Inferior parietal cortex (tissue), 1 donor: ENCODE results near the gene ENTPD6.
"Not testable (repeated sequence)": the region's sequence is repeated elsewhere in the genome, so short reads cannot be mapped to it uniquely, and the experiment has no call there.

ENCODE experiments used
- DNase-seq: peaks from one replicate; pipeline ENCODE4 v3.0.0-alpha.2; 2016; ENCODE audit errors: extremely low spot score

The ENTPD6 gene

DNA sequence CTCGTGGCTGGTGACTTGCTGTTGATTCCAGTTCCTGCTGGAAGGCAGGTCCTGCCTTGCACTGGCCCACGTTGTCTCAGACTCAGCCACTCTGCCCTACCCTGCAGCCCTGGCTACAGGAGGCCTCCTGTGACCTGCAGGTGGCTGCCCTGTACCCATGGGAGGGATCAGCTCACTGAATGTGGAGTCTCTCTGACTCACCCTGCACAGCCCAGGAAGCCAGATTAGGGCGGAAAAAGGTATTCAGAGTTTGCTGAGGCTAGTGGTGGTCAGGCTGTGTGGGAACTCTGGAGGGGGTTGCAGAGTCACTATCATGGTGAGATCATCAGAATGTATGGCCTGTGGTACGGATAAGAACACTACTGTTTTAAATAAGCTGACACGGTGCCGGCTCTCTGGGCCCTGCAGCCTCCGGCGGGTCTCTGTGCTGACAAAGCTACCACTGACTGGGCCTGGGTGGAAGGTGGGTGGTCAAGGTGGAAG is 27.7 kb downstream of the ENTPD6 start:
- no peak for DNase-seq

DNA sequence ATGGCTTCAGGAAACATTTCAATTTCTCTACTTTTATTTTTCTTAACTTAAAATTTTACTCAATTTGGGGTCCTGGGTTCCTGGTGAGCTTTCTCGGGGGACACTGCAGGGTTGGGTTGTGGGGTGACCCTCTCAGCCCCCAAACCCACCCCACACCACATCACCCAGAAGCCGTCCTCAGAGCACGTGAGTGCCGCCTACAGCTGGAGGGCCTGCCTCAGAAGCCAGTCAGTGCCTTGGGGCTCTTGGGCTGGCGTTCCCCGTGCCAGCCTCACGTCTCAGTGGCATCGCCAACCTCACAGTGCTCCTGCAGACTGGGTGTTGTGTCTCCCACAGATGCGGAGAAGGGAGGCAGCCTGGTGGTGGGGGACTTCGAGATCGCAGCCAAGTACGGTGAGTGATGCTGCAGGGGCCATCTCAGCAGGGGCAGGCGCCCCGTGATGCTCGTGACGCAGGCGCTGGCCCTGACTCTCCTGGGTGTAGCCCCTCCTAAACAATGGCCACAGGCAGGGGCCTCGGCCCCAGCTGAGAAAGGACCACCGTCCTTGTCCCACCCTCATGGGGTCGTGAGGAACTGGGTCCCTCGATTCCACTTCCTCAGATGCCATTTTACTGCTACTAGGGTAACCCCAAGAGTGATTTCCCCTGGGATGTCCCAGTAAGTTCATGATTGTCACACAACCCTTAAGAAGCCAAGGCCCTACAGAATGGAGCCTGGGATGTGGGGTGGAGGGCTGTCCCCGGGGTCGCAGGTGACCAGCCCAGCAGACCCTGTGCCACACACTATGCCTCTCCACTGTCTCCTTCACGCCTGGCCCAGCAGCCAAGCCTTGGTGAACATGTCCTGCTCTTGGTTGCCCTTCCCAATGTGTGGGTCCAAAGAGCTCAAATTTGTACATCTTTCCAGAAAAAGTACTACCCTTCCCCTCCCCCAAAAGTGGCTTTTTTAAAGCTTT is 28.5 kb downstream of the ENTPD6 start:
- no peak for DNase-seq

DNA sequence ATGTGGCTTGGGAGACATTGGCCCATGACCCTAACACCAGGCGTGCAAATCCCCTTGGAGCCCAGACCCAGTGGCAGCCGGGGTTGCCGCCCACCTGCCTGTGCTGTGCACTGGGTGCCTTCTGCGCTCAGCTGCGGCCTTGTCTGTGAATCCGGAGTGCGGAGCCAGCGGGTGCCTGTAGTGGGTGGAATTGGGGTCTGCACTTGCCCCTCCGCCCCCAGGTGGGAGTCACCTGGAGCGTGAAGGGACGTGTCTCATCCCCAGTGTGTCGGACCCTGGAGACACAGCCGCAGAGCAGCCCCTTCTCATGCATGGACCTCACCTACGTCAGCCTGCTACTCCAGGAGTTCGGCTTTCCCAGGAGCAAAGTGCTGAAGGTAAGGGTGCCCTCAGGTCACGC is 29.4 kb downstream of the ENTPD6 start:
- DNase-seq: no peak

DNA sequence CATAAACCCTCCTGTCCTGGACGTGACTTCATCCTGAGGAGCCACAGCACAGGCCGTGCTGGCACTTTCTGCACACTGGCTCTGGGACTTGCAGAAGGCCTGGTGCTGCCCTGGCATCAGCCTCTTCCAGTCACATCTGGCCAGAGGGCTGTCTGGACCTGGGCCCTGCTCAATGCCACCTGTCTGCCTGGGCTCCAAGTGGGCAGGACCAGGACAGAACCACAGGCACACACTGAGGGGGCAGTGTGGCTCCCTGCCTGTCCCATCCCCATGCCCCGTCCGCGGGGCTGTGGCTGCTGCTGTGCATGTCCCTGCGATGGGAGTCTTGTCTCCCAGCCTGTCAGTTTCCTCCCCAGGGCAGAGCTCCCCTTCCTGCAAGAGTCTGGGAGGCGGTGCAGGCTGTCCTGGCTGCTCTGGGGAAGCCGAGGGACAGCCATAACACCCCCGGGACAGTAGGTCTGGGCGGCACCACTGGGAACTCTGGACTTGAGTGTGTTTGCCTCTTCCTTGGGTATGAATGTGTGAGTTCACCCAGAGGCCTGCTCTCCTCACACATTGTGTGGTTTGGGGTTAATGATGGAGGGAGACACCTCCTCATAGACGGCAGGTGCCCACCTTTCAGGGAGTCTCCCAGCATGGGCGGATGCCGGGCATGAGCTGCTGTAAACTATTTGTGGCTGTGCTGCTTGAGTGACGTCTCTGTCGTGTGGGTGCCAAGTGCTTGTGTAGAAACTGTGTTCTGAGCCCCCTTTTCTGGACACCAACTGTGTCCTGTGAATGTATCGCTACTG is 30.3 kb downstream of the ENTPD6 start:
- DNase-seq: no peak

DNA sequence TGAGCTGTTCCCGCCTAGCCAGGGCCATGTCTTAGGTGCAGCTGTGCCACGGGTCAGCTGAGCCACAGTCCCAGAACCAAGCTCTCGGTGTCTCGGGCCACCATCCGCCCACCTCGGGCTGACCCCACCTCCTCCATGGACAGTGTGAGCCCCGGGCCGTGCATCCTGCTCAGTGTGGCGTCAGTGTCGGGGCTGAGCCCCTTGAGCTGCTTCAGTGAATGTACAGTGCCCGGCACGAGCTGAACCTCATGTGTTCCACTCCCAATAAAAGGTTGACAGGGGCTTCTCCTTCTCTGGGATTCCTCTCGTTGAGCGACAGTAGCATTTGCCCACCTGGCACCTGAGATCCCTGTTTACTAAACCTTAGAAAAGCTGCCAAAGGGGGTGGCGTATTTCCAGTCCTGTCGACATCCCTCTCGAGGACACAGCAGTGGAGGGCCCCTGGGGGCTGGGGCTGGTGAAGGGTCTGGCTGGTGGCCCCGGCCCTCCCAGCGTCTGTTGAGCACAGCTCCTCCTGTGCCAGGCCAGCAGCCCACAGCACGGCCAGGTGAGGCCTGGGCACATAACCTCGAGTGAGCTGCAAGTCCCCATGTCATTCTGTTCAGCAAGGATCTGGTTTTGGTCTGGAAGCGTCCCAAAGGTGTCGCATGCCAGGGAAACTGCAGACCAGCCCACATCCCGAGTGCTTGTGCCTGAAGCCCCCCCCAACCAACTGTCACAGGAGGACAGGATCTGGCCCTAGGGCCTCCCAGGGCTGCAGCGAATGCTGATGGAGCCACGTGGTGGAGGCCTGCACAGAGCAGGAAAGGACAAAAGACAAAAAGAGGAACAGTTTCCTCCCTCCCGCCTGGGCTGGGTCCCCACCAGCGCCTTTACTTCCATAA is 31.2 kb downstream of the ENTPD6 start:
- DNase-seq: no peak

DNA sequence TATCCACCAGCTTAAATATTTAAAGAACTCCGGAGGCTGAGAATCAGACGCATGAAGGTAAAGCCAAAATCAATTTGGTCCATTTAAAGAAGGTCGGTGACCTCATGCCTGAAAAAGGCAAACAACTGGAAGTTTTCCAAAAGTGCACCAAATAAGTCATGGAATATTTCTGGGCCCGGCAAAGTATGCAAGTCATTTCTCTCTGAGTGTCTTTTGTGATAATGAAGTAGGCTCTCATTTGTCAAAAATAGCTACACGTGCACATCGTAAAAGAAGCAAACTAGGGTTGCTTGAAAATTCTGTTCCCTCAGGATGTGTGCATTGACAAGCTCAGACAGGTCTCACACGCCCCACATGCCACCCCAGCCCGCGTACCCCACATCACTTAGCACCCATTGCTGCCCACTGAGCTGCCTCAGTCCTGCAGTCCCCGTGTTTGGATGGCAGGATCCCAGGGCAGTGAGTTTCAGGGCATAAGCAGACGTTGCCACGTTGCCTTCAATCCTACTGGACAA is 31.9 kb downstream of the ENTPD6 start:
- DNase-seq: no peak

DNA sequence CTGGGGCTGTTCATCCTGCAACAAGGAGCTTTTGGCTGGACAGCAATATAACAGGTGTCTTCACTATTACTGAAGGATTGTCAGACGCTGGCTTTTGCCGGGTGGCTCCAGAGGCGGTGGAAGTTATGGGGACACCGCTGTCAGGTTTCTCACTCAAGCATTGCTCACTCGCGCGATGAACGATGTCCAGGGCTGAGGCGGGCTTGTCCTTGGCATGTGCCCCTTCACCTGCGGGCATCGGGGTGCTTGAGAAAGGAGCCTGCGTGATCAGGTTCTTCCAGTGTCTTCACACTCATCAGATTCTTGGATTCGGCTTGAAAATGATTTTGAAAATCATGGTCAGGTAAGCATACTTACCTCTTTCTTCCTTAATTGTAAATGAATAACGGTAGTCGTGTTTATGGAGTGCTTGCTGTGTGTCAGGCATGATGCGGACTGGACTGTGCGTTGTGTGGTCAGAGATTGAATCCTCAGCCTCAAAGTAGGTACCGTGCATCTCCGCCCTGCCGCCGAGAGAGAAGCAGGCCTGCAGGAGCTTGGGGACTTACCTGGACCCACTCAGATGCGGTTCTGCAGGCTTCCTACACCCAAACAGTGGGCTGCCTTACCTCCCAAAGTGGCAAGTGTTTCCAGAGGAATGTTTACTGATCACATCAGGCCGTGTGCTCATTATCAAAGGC is 34.1 kb downstream of the ENTPD6 start:
- DNase-seq: no peak

DNA sequence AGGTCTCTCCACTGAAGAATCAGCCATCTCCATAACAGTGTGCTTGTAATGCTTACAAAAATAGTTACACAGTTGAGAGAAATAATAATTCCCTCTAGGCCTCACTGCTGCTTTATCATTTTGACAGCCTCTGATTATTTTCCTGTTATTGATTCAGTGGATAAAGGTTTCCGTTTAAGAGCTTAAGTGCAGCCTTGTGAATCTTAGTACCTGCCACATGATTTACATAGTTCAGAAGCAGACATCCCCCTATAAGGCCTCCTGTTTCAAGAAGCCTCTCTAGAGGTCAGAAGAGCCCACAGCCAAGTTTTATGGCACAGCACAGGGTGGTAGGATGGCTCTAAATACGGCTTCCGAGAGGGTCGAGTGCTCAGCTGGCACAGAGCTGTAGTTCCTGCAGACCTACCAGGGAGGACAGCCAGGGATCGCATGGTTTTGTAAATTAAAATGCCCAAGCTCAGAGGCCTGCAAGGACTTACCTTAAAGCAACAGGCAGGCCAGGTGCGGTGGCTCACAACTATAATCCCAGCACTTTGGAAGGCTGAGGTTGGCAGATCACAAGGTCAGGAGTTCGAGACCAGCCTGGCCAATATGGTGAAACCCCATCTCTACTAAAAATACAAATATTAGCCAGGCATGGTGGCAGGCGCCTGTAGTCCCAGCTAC is 34.8 kb downstream of the ENTPD6 start:
- DNase-seq: no peak

DNA sequence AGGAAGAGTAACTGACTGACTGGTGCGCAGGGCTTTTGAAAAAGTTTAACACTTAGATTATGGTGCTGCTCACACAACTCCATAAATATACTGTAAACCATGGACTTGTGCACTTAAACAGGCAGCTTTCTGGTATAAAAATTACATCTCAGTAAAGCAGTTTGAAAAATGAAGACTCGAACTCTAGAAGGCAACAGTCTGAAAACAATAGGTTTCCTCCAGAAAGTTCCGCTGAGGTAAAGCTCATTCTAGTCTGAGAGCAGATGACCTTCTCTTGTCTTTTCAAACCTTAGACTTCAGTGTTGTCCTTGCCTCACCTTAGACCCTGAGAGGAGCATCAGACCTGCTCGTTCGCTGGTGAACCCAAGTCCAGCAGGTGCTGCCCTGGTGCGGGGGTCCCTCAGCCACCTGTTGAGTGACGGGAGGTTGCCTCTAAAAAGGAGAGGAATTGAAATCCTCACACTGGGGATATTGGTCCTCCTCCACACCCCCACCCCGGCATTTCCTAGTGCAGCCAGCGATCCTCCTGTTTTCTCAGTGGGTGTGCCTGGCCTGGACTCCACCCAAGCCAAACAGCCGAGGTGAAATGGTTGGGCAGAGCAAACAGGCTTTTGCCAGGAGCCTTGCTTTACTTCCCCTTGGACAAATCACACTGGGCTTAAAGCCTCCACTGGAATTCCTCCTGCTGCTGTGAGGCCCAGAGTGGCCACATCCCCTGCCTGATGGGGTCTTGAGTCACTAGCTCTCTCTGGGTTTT is 37.7 kb downstream of the ENTPD6 start:
- no peak for DNase-seq

DNA sequence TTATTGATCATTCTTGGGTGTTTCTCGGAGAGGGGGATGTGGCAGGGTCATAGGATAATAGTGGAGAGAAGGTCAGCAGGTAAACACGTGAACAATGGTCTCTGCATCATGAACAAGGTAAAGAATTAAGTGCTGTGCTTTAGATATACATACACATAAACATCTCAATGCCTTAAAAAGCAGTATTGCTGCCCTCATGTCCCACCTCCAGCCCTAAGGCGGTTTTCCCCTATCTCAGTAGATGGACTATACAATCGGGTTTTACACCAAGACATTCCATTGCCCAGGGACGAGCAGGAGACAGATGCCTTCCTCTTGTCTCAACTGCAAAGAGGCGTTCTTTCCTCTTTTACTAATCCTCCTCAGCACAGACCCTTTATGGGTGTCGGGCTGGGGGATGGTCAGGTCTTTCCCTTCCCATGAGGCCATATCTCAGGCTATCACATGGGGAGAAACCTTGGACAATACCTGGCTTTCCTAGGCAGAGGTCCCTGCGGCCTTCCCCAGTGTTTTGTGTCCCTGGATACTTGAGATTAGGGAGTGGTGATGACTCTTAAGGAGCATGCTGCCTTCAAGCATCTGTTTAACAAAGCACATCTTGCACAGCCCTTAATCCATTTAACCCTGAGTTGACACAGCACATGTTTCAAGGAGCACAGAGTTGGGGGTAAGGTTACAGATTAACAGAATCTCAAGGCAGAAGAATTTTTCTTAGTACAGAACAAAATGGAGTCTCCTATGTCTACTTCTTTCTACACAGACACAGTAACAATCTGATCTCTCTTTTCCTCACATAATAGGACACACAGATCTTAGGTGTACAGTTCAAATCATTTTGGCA is 38.7 kb downstream of the ENTPD6 start:
- DNase-seq: not testable (repeated sequence)

DNA sequence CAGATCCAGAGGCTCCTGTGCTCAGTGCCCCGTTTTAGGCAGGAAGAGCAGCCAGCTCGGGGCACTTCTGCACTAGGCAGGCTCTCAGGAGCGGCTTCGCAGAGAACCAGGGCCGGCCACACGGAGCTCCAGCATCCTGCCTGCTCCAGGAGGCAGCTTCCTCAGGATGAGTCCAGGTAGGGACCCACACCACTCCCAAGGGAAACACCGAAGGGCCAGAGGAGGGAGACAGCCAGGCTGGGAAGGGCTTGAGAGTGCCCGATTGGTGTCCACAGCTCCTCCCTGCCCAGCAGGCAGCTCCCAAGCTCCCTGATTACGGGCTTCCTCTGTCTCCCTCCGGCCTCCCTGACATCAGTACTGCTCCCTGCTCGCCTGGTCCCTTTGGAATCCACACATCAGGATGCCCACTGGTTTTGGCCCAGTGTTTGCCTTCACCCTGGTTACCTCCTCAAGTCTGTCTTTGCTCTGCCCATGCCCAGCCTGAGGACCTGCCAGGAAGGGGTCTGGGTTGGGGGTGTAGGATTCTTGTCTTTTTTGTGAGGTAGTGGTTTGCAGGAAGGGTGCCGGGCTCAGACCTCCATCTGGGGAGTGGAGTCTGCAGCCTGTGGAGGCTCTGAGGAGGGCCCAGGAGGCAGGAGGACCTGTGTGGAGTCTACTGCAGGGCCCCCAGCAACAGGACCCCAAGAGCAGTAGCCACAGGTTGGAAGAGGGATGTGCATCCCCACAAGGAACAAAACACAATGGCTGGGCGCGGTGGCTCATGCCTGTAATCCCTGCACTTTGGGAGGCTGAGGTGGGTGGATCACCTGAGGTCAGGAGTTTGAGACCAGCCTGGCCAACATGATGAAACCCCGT is 41.2 kb downstream of the ENTPD6 start:
- DNase-seq: no peak

DNA sequence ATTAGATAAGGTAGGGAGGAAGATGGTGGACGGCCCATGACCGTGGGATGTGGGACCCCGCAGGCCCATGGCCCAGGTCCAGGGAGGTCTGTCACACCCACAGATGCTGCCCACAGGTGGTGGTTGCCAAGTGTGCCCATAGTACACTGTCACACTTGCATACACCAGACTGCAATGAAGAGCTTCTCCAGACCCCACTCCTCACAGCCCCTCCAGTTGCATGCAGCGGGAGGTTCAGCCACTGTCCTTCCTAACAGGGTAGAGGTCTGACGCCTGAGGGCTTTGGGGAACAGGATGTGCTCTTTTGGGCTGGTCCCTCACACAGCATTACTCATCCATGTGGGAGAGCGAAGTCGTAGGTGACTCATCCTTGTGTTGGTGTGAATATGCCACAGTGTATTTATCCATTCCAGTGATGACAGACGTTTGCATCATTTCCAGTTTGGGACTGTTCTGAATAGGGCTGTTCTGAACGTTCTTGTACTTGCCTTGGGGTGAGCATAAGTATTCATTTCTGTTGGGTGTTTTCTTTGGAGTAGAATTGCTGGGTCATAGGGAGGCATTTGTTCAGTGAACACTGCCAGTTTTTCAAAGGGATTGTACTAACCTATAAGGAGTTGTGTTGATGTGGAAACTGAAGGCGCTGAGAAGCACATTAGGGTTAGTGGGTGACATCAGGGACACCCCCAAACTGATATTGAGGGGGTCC is 42.3 kb downstream of the ENTPD6 start:
- peak; percentile 73 for DNase-seq

DNA sequence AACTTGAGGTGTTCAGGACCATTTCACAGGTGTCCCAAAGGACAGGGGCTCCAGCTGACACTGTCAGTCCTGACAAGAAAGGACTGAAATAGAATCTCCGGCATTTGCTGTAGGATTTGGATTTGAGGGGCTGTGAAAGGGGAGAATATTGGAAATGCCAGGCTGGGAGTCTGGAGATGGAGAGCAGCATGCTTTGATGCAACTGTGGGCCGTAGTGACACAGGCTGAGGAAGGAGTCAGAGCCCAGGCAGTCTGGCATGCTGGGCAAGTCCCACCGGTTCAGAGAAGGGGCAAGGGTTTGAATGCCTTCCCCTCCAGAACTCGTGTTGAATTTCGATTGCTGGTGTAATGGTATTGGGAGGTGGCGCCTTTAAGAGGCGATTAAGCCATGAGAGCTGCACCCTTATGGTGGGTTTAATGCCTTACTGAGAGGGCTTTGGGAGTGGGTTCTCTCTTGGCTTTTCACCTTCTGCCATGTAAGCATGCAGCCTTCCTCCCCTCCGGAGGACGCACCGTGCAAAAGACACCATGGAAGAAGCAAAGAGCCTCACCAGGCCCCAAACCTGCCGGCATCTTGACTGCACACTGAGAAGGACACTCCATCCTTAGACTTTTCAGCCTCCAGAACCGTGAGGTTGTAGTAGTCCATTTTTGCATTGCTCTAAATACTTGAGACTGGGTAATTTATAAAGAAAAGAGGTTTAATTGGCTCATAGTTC is 43.0 kb downstream of the ENTPD6 start:
- DNase-seq: no peak

DNA sequence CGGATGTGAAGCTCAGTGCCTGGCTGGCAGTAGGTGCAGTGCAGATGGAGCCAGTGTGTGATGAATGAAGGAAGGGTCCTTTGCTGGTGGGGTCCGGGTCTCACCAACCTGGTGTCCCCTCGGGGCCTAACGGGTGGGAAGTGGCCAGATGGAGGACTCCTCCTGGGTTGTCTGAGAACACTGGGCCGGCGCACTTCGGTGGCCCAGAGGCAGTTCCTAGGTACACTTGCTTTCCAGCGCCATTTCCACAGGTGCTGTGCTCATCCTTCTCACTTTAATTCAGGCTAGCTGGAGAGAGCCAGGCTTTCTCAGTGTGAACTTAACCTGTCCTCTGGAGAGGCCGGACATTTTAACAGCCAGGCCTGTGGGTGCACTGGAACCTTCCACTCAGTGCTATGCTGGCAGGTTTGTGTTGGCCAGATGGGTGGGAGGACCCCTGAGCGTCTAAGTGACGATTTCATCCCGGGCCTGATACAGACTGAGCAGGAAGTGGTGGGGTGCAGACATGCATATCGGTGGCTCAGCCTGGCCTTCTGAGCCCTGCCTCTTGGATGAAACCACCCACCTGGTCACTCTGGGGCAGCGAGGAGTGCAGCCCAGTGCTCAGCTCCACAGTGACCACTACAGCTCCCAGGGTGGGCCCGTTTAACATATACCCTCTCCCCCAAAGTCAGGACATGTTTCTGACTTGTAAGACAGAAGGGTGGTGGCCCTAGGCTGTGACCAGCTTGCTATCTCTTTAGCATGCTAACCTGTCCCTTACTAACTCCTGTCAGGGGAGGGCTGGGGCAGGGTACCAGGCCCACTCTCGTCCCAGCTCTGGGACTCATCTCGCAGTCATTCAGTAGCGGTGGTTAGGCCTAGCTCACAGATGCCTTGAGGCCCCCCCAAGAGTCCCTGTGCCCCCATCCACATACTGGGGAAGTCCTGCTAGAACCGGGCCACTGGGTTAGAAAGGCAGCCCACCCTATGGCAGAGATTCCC is 44.2 kb downstream of the ENTPD6 start:
- no peak for DNase-seq
